Peyer's patch (tissue), 4 donors: ENCODE measurements around the gene ZNF595.
"Not testable (repeated sequence)": the region's sequence is repeated elsewhere in the genome, so short reads cannot be mapped to it uniquely, and the experiment has no call there.

Source experiments
- CTCF ChIP-seq, 6 experiments: fragments of 450-650 bp in 4 of 6; fragments of 200-600 bp in 2 of 6; sonication (generic) in 1 of 6; IDR thresholded peaks; one replicate each; pipeline ENCODE4 v1.5.1; 2017 to 2019; ENCODE audit warnings: antibody characterized with exemption in 6 of 6, mild to moderate bottlenecking in 3 of 6, moderate library complexity in 1 of 6
- POLR2A ChIP-seq, 2 donors: fragments of 450-650 bp; IDR thresholded peaks; one replicate each; pipeline ENCODE4 v1.5.1; 2017; ENCODE audit warnings: antibody characterized with exemption in 2 of 2, mild to moderate bottlenecking in 2 of 2, moderate library complexity in 2 of 2

GRCh38 chr4:86559-87324 is 33.6 kb downstream of the ZNF595 start:
- not testable (repeated sequence) for TF ChIP-seq CTCF, POLR2A (IDR thresholded peaks at IDR 0.05)
